Sciatic nerve (tissue), 2 donors: ENCODE measurements around the gene FSTL5. TPM values are rescaled to one million over a fixed set of nuclear protein-coding genes. Genes with fewer than 3 reads are reported as not detected.

Source experiments
- ATAC-seq: fragments of 200-7000 bp; cut with Tn5 transposase; one replicate; pipeline ENCODE4 v1.9.1; 2020; ENCODE audit warnings: mild to moderate bottlenecking, moderate library complexity
- DNase-seq: peaks from one replicate; pipeline ENCODE4 v3.0.0-alpha.2; 2020; ENCODE audit warnings: low spot score
- intact Hi-C: fragments of 100-400 bp; cut with DNase I; formaldehyde crosslinking; loops from one replicate; pipeline ENCODE4 v1.14.2; 2022
- total RNA-seq: library from RNA; stranded (reverse); fragmentation: NEBNext Ultra II Directional; extraction: Animal tissue kit (Norgen Biotek cat#: 25700); gene quantifications from one replicate; pipeline ENCODE4 v1.2.1, GENCODE V29; 2021
- donor health status: DM: no; HTN: no; CAD: no.
- donor health status: DM: no; HTN: no; CAD: no.

The FSTL5 gene
- total RNA-seq, 1 donor from 2014 or later: 12.3 TPM

GRCh38 chr4:161336016-161336530 lies 827.7 kb downstream of the FSTL5 start:
- no peak for ATAC-seq
- intact Hi-C loops: no loop called here
- no peak for DNase-seq
